WTC11 (cell line): Measurements from ENCODE around the gene NACA.

Source experiments
- CBFB ChIP-seq: sonication (generic); formaldehyde crosslinking; IDR thresholded peaks from 2 replicates; pipeline ENCODE4 v1.8.1; 2022; ENCODE audit warnings: mild to moderate bottlenecking, low read depth, missing genetic modification reagents
- CTCF ChIP-seq: fragments of 200-600 bp; IDR thresholded peaks from 2 replicates; pipeline ENCODE4 v1.8.0; 2022; ENCODE audit warnings: antibody characterized with exemption
- MAX ChIP-seq: sonication (generic); formaldehyde crosslinking; IDR thresholded peaks from 2 replicates; pipeline ENCODE4 v1.8.0; 2022; ENCODE audit warnings: mild to moderate bottlenecking, missing genetic modification reagents
- TP53 ChIP-seq: sonication (generic); formaldehyde crosslinking; IDR thresholded peaks from 2 replicates; pipeline ENCODE4 v1.8.1; 2023; ENCODE audit warnings: mild to moderate bottlenecking, missing genetic modification reagents
- TF ChIP-seq, protein P1 (sequence below): sonication (generic); formaldehyde crosslinking; IDR thresholded peaks from 2 replicates; pipeline ENCODE4 v1.8.0; 2022; ENCODE audit warnings: mild to moderate bottlenecking, missing genetic modification reagents
- TF ChIP-seq, protein P2 (sequence below): sonication (generic); formaldehyde crosslinking; IDR thresholded peaks from 2 replicates; pipeline ENCODE4 v1.8.0; 2022; ENCODE audit warnings: mild to moderate bottlenecking, missing genetic modification reagents

DNA sequence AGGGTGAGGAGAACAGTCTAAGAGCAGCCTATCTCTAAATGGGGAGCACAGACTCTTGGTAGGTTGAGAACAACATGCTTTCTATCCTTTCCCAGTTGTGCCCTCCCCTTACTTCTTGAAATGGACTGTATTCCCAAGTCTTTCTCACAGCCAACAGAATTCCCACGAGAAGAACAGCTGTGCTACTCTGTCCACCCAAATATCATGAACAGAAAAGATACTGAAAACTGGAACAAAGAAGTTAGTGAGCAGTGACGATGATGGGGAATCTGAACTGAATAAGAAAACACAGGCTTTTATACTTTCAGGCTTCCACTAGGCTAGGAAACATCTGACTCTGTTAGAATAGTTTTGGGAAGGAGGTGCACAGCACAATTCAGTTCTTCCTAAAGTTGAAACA, 3.4 kb downstream of the NACA start:
- TF ChIP-seq, protein P1, sequence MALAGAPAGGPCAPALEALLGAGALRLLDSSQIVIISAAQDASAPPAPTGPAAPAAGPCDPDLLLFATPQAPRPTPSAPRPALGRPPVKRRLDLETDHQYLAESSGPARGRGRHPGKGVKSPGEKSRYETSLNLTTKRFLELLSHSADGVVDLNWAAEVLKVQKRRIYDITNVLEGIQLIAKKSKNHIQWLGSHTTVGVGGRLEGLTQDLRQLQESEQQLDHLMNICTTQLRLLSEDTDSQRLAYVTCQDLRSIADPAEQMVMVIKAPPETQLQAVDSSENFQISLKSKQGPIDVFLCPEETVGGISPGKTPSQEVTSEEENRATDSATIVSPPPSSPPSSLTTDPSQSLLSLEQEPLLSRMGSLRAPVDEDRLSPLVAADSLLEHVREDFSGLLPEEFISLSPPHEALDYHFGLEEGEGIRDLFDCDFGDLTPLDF (CRISPR knock-in tag), result no peak
- no peak for TF ChIP-seq CTCF
- no peak for TF ChIP-seq TP53 (CRISPR knock-in tag)
- no peak for TF ChIP-seq CBFB (CRISPR knock-in tag)
- no peak for TF ChIP-seq MAX (CRISPR knock-in tag)
- TF ChIP-seq, protein P2, sequence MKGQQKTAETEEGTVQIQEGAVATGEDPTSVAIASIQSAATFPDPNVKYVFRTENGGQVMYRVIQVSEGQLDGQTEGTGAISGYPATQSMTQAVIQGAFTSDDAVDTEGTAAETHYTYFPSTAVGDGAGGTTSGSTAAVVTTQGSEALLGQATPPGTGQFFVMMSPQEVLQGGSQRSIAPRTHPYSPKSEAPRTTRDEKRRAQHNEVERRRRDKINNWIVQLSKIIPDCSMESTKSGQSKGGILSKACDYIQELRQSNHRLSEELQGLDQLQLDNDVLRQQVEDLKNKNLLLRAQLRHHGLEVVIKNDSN, result no peak
